GM21737 (cell line): ENCODE data around the gene ZNF511.
"Not testable (repeated sequence)": the region's sequence is repeated elsewhere in the genome, so short reads cannot be mapped to it uniquely, and the experiment has no call there.

Source experiments
- ATAC-seq: cut with Tn5 transposase; IDR thresholded peaks from one replicate; pipeline ENCODE4 v1.9.1; 2021; ENCODE audit warnings: mild to moderate bottlenecking, moderate library complexity; ENCODE audit not compliant: unreplicated experiment

ZNF511 gene

GRCh38 chr10:133308421-133309099 is at the start of gene ZNF511, which contains the start of gene TUBGCP2:
ZNF511 (plus strand) TSS chr10:133308914; CDS start chr10:133308944, 30 bp downstream.
TUBGCP2 (minus strand) TSS chr10:133308872; CDS start chr10:133302941, 5,931 bp downstream.
- peak; percentile 59 for ATAC-seq

GRCh38 chr10:133259602-133259989 is 49.1 kb upstream of the ZNF511 start:
- ATAC-seq = no peak

GRCh38 chr10:133260895-133261725 is 47.6 kb upstream of the ZNF511 start:
- ATAC-seq = peak; percentile 32

GRCh38 chr10:133261726-133262325 is 46.9 kb upstream of the ZNF511 start:
- ATAC-seq = peak; percentile 42

- no peak for ATAC-seq
Measured at GRCh38 chr10:133262696-133263095, 46.0 kb upstream of the ZNF511 start.

- ATAC-seq = no peak
Measured at GRCh38 chr10:133263674-133264073, 45.0 kb upstream of the ZNF511 start.

DNA sequence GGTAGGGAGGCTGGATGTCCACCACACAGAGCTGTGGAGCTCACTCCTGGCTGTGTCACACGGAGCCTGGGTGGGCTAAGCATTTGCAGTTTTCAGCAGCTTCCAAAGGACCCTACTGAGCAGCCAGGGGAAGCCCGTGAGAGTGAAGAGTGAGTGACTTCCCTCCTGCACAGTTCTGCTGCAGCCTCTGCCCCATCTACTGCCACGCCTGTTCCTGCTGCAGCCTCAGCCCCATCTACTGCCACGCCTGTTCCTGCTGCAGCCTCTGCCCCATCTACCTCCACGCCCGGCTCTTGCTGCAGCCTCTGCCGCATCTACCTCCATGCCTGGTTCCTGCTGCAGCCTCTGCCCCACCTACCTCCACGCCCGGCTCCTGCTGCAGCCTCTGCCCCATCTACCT is 44.3 kb upstream of the ZNF511 start:
- ATAC-seq = no peak

GRCh38 chr10:133265052-133265451 is 43.7 kb upstream of the ZNF511 start:
- ATAC-seq = not testable (repeated sequence)

GRCh38 chr10:133266056-133266795 is 42.5 kb upstream of the ZNF511 start:
- ATAC-seq = no peak

DNA sequence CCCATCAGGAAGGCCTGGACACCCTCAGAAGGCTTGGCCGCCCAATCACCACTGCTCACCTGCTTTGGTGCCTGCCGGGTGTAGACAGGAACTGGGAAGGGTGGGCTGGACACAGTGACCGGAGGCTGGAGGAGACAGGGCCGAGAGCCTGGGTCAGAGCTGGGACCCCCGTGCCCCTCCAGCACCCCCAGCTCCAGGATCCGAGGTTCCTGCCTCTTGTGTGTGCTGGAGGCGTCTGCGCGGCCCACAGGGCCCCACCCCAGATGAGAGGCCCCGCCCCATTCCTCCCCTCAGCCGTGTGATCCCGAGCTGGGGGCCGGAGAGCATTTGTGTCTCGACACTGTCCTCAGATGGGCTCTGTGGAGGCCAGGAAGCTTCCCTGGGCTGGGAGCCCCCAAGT is 41.4 kb upstream of the ZNF511 start:
- ATAC-seq = no peak

- ATAC-seq = no peak
Measured at GRCh38 chr10:133267829-133268228, 40.9 kb upstream of the ZNF511 start.

DNA sequence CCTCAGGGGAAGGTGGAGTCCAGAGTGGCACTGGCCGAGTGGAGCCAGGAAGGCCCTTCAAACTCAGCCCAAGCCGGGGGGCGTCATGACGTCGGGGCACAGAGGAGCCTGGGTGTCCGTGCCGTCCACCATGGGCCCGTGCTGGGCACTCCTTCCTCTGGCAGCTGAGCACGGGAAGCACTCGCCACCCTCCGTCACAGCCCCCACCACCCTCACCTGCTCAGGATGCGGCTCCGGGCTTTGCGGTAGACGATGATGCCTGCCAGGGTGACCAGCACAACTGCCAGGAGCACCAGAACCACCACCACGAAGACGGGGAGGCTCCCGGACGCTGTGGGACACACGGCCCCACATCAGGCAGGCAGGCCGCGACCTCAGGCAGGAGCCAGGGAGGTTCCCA is 40.2 kb upstream of the ZNF511 start:
- no peak for ATAC-seq

DNA sequence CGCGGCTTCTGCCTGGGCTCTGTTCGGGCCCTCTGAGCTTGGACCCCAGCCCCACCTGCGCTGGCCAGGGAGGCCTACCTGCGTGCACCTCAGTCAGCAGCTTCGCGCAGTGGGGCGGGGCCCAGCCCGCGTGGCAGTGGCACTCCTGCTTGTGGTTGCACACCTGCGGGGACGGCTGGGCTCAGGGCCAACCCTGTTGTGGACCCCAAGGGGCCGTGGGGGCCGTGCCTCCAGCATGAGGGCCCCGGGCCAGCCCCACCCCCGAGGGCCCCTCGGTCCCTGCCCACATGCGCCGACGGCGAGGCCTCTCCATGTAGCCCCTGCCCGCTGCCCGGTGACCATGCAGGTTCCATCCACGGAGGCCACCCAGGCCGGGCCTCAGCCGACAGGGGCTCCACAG is 39.3 kb upstream of the ZNF511 start:
- no peak for ATAC-seq

- ATAC-seq = no peak
Measured at GRCh38 chr10:133270204-133270603, 38.5 kb upstream of the ZNF511 start.

DNA sequence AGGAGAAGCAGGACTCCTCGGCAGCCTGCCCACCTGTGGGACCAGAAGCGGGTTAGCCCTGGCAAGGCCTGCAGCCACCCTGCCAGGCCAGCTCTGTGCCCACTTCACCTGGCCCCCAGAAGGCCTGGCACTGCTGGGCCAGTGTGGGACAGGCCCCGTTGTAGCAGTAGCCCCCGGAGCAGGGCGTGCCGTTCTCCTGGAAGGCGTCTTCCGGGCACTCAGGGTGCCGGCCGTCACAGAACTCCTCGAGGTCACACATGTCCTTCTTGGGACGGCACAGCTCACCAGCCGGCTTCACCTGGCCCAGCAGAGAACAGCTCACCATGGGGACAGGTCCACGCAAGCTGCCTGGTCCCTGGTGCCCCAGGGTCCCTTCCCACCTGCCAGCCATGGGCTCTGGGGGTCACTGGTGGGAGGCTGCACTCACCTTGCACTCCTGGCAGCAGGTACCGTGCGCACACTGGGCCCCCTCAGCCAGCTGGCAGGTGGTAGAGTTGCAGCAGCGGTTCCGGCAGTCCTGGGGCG is 37.9 kb upstream of the ZNF511 start:
- ATAC-seq = no peak

DNA sequence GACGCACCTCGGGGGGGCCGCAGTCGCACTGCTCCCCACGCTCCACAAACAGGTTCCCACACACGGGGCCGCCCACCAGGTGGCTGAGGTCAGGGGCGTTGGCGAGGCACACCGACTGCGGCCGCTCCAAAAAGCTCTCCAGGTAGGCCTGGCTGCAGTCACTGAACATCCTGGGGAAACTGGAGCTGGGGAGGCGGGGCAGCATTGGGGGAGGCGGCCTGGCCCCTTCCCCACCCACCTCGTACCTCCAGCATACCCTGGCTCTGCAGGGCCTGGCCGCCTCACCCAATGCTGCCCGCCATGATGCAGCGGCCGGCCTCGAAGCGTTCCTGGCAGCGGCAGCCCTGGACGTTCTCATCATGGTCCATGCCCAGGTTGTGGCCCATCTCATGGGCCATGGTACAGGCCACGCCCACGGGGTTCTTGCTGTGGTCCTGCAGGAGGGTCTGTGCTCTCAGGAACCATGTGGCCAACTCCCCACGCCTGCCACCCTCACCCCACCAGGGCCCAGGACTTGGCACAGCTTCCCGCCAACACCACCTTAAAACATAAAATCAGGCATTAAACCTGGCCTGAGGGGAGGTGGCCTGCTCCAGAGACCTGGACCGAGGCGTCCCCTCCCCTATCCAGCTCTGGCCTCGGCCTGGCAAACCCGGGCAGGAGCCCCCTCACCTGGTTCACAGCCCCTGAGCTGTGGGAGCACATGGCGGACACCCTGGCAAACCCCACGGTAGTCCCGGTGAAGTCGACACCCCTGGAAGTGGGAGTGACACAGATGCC is 37.0 kb upstream of the ZNF511 start:
- no peak for ATAC-seq

DNA sequence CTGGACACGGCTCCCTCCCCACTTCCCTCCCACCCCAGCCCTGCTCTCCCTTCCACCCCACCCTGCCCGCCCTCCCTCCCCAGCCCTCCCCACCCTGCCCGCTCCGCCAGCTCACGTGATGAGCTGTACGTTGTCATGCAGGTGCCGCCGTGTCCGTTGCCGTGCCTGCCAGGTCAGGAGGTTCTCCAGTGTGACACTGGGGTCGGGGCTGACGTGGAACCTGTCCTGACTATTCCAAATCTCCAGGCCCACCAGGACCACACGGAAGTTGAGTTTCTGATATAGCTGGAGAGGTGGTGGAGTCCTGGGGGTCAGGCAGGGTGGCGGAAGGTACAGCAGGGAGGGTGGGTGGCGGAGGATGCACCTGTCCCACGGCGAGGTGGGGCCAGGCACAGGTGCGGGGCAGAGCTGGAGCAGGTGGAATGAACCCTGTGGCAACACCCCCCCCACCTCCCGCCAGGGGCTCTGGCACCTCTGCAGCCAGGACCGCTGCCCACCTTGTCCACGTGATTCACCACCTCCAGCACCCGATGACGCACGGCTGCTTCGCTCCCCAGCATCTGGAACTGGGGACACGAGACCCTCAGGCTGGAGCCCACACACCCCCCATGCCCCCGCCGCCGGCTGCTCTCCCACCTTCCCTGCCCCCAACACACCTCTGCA is 36.3 kb upstream of the ZNF511 start:
- no peak for ATAC-seq

DNA sequence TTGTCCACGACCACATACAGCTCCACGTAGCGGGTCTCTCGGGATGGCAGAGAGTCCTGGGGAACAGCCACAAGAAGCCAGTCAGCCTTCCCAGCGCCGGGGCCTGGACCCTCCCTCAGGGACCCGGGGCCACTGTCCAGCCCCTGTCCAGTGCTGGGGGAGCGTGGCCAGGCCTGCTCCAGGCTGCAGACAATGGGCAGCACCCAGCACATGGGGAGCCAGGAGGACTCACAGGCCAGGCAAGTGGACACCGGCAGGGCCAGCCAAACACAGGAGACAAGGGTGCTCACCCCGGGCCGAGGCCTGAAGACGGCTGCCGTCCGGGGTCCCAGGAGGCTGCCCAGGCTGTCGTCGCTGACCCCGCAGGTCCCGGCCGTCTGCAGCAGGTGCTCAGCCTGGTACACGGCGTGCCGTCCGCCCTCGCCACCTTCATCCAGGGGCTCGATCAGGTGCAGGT is 35.7 kb upstream of the ZNF511 start:
- ATAC-seq = no peak

DNA sequence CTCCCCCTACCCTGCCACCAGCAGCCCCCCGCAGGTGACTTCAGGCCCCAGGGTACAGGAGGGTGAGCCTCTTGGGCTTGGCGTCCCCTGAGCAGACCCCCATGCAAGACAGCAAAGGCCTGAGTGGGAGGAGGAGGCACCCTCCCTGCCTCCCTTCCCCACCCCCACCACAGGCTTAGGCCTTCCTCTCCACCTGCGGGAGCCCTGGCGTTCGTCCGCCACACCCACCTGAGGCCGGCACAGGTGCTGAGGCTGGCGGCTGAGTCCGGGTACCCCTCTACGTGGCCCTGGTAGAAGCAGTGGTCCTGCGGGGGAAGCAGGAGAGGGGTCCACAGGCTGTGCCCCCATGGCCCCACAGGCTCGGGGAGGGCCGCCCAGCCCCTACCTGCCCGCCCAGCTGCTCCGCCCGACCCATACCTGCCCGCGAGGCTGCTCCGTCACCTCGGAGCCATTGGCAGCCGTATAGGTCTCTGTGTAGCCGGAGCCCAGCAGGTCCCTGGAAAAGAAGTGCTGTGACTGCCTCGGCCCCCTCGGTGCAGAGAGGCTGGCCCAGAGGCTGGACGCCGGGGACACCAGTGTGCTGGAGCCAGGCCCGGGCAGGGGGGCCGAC is 35.1 kb upstream of the ZNF511 start:
- ATAC-seq = no peak
